Measurements from ENCODE around the gene KIF21A.

KIF21A gene

GRCh38 chr12:39435531-39435930 is 7.4 kb downstream of the KIF21A start:
- no peak for DNase-seq

GRCh38 chr12:39431797-39432196 is 11.1 kb downstream of the KIF21A start:
- no peak for DNase-seq

- DNase-seq, result no peak
These were observed 11.7 kb downstream of the KIF21A start for GRCh38 chr12:39431002-39431796.

GRCh38 chr12:39429809-39430208 is 13.1 kb downstream of the KIF21A start:
- DNase-seq, result no peak

DNA sequence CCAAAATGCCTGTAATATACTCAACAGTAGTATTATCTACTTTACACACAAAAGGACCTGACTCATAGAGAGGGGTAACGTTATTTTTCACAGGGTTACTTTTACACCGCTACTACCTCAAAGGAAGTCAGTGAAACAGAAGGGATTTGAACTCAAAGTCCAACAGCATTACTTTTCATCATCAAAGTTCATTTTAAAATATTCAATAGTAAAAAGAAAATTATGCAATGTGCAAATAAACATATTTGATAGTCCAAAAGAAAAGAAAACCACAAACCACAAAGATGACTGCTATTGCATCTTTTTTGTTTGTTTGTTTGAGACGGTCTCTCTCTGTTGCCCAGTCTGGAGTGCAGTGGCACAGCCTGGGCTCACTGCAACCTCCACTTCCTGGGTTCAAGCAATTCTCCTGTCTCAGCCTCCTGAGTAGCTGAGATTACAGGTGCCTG is 15.5 kb downstream of the KIF21A start:
- no peak for DNase-seq

- no peak for DNase-seq
These were observed 16.2 kb downstream of the KIF21A start for GRCh38 chr12:39426636-39427240.

DNA sequence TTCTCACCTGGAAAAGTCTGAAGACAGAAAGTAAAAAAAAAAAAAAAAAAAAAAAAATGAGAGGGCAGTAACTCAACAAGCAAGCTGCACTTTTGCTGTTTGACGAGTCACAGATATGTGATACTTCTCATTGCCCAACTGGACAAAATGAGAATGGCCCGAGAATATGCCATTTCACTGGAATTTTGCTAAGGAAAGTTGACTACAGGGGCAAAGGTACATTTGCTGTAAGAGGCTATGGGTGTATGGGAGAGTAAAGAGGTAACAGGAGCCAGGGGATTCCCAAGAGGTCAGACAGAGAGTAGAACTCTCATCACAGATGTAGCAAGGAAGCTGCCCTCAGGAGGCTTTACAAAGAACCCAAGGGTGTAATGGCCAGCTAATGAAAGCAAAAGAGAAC is 22.9 kb downstream of the KIF21A start:
- no peak for DNase-seq

GRCh38 chr12:39419471-39419870 is 23.4 kb downstream of the KIF21A start:
- no peak for DNase-seq

GRCh38 chr12:39417916-39418315 is 25.0 kb downstream of the KIF21A start:
- DNase-seq, result no peak

DNA sequence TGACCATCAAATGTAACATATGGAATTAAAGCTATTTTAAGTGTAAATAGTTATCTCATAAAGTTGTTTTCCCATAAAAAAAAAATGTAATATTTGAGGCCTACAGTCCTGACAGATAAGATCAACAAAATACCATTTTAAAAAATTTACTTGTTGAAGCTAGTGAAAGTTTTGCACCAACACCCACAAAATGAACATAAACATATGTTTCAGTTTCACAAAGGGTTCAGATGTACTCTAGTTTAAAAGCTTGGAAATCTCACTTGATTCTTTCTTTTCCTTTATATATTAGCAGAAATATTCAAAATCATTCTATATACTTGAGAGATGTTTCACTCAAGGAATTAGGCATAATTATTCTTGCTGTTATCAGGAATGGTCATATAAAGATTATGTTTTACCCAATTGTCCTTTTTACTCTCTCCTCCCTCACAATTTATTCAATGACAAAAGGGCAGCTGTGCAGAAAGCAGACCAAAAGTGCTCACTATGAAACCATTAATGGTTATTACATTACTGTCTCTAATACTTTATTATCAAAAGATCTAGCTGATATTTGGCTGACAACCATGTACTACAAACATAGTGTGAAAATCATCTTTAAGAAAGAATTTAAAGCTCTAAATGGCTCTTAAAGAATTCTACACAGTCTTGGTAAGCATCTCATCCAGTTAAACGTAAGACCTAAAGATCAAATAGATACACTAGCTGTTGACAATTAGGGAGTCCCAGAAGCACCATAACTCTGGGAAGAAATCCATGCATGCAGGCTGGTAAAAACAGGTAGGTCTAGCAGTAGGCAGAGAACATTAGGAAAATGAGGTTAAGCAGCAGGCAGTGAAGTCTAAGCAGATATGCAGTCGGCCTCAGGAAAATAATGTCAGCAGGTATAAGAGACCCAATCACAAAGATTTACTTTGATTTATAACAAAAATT is 28.8 kb downstream of the KIF21A start:
- no peak for DNase-seq

- no peak for DNase-seq
These were observed 30.7 kb downstream of the KIF21A start for GRCh38 chr12:39412210-39412609.

- no peak for DNase-seq
These were observed 36.7 kb downstream of the KIF21A start for GRCh38 chr12:39406262-39406661.

DNA sequence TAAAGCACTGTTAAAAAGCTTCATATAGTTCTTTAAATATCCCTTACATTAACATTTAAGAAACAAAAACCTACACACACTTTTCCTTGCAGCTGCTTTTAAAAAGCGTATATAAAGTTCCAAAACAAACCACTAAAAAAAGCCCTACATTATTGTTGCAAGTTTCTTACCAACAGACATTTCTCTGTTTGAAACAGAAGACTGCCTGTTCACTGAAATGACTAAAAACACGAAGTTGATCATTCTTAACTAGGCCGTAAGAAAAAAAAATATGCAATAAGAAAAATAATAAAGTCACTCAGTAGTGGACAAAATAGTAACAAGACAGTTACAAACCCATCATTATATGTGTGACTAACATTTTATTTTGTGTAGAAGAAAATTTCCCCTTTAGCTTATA is 37.3 kb downstream of the KIF21A start:
- no peak for DNase-seq

- no peak for DNase-seq
These were observed 38.9 kb downstream of the KIF21A start for GRCh38 chr12:39404000-39404399.

DNA sequence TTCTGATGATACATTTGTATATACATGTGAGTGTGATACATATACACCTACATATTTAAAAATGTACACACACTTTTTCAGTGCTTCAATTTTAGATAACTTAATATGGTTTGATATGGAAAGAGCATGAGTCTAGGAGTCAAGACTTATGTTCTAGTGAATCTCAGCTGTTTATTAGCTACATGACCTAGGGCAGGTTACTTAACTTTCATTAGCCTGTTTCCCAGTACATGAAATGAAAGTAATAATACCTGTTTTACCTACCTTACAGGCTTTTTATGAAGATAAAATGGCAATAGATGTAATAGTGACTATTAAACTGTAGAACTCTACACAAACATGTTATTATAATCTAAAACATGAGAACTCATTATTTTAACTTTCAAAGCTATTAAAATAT is 39.5 kb downstream of the KIF21A start:
- DNase-seq, result no peak

DNA sequence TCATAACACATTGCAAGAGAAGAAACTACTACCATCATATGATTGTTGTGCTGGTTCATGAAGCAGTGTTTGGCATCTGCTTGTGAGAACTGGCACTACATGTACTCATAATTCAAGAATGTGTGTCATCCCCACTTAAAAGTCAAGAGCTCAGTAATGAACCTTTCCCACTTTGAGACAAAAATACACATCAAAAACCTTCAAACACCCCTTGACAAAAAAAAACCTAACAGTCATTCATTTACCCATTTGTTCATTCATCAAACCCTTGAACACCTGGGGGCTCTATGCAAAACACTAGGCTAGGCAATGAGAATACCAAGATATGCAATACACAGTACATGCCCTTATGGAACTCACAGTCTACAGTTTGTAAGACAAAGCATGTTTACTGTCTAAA is 40.0 kb downstream of the KIF21A start:
- DNase-seq, result no peak

DNA sequence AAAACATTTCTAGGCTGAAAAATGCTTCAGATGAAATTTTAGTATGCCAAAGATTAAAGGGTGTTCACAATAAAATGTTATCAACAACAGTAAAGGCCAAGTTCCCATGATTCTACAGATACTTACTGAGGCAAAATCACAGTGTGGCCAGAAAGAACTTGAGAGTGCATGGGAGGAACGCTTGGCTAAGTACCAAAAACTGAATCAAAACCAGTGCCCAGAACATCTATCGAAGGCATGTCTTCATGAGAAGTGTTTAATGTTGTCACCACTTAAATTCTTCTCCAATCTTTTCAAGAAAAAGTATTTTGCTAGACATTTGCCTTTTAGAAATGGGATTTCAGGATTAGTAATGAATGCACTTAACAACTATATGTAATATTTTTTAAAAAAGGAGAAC is 41.5 kb downstream of the KIF21A start:
- DNase-seq, result no peak

- no peak for DNase-seq
These were observed 47.1 kb downstream of the KIF21A start for GRCh38 chr12:39395866-39396265.

DNA sequence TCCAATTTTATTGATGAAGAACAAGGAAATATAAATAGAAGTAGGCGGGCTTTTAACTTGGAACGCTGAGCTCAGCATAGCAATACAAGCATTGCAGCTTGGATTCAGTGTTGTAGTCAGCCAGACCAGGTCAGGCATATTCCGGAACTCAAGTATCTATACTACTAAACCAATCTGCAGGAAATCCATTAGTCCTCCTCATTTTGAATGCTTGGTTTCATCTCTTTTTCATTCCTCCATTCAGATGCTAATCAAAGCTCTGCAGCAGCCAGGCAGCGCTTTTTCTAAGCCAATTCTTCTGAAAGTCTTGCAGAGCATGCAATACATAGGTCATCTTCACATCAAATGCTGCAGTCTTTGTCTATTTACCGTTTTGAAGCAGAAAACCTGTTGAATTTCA is 49.0 kb downstream of the KIF21A start:
- no peak for DNase-seq

- DNase-seq, result no peak
These were observed 49.7 kb downstream of the KIF21A start for GRCh38 chr12:39393179-39393578.

DNA sequence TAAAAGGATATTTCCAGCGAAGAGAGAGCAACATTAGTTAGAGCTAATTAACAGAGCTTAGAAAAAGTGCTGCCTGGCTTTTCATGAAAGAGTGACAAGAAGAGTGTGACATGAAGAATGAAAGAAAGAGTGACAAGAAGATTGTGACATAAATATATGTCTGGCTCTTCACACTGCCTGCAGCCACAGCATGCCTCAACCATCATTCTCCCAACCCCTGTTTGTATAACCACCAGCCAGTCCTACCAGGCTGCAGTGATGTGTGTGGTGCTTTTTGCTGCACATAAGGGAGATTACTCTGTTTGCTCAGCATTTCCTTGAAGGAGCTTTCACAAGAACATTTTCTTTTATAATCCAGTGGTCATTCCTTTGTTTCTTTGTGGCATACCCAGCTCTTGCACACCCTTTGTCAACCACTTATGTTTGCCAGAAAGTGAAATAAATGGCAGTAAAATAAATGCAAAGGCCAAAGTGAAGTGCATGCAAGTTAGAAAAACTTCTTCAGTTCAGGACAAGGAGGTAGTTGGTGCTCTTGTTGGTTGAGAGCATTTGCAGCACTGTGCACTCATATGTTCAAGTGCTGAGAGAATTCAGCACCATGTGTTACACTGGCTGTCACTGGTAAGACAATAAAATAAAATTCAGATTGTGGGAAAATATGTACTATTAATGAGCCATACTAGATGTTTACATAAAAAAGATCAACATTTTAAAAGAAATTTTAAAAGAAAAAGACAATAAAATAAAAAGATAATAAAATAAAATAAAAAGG is 50.6 kb downstream of the KIF21A start:
- no peak for DNase-seq

GRCh38 chr12:39390752-39391151 is 52.2 kb downstream of the KIF21A start:
- no peak for DNase-seq

All from activated CD8-positive, alpha-beta memory T cell treated with anti-CD3 and anti-CD28 coated beads, Interleukin-2, amount 50 U/mL, for 4 hours (primary cell).